GM18508 (cell line): ENCODE data around the gene NAP1L4.
A peak's percentile ranks its signal among the peaks of the same experiment; 100 is the strongest.

Experiments used
- ATAC-seq: cut with Tn5 transposase; IDR thresholded peaks from one replicate; pipeline ENCODE4 v1.9.1; 2021; ENCODE audit warnings: moderate number of reproducible peaks; ENCODE audit not compliant: insufficient read depth, unreplicated experiment

Gene NAP1L4

DNA sequence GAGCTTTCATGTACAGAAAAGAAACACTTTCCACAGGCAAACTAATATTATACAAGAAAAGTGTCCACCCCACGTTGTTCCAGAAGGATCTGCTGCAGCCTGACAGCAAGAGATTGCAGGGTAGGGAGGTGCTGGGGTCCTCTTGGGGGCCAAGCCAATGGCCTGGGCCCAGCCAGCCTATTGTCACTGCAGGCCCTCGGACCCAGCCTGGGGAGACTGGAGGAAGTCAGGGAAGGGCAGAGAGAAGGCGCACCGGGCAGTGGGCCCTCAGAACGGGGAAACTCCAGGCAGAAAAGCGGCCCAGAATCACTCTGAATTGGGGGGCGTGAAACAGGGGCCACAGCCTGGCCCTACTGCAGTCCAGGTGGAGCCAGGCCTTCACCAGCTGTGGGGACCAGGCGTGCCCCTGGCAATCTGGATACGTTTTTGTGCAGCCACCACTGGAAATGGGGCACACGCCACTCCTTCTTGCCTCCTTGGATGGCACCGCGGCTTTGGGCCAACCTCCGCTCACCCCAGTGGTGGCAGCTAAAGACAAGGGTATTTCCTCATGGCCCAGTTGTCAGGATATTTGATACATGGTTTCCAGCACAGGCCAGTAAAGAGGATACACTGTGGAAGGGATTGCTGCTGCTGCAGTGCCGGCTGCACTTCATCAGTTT is 3.9 kb upstream of the NAP1L4 start:
- no peak for ATAC-seq

DNA sequence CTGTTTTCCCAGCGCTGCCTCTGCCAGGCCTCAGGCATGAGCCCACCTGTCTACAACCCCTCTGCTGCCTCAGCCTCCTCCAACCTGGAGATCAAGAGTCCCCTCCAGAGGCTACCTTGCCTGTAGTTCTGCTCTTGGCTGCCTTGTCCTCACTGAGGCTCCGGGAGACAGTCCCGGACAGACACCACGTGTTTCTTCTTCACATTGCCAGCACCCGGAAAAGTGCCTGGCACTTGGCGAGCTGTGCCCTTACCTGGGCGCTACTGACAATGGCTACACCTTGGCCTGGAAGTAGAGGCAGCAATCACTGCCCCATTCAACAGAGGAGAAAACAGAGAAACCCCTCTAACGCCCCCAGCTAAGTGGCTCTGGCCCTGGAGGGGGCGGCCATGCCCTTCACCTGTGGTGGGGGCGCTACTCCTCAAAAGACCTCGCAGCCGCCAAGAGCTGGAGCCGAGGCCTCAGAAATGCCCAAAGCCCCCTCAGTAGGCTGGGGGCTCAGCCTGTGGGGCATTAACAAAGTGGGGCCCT is 3.0 kb upstream of the NAP1L4 start:
- ATAC-seq = no peak

DNA sequence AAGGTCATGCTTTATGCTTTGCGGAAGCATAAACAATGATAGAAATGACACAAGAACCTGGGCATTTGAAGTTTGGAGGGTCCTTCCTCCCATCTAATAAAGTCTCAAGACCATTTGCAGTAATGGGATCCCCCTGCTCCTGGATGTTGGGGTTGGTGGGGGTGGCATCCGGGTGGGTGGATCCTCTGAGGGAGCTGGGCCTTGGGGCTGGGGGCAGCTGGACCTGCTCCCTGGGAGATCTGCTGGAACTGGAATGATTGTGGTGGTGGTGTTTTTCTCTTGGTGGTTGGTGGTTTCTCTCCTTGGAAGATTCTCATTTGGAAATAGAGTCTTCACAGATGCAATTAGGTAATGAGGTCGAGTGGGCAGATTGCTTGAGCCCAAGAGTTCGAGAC is 2.2 kb upstream of the NAP1L4 start:
- no peak for ATAC-seq

DNA sequence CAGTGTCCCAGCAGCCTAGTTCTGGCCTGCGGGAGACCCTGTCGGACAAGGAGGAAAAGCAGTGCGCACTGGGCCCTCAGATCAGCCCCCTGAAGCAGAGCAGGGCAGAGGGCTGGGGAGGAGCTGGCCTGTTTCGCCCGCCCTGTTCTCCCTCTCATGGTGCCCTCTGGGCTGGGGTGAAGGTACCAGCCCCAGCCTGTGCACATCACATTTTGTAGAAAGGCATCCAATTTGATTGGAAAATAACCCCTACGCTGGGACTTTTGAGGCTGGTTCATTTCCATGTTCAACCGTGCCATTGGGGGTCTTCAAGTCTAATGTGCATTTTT is 832 bp upstream of the NAP1L4 start:
- no peak for ATAC-seq

DNA sequence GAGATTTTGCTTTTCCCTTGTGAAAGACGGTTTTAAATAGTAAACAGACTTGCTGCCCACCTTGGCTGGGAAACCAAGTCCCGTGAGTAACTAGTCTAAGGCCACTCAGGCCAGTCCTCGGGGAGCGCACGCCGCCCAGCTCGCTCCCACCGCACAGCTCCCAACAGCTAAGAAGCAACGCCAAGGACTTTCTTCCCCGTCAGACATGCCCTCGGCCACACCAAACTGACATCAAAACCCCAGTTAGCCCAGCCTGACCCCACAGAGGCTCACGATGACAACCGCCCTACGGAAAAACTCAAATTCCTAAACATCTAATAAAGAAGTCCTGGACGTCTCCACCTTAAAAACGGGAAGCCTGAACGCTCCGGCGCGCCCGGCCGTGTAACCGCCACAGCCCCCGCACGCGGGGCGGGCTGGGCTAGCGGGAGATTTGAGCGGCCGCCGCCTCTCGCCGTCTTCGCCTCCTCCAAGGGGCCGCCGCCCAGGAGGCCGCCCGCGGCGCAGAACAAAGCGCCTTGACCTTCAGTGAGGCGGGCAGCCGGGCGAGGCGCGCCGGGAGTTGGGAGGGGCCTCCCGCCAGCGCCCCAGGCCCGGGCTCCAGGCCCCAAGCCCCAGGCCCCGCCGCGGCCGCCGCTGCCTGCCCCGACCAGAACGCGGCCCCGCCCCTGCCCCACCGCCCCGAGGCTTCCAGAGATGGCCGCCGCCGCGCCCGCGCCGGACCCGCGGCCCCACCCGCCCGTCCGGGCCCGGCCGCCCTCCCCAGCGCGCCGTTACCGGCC is 486 bp downstream of the NAP1L4 start:
- peak; percentile 10 for ATAC-seq

DNA sequence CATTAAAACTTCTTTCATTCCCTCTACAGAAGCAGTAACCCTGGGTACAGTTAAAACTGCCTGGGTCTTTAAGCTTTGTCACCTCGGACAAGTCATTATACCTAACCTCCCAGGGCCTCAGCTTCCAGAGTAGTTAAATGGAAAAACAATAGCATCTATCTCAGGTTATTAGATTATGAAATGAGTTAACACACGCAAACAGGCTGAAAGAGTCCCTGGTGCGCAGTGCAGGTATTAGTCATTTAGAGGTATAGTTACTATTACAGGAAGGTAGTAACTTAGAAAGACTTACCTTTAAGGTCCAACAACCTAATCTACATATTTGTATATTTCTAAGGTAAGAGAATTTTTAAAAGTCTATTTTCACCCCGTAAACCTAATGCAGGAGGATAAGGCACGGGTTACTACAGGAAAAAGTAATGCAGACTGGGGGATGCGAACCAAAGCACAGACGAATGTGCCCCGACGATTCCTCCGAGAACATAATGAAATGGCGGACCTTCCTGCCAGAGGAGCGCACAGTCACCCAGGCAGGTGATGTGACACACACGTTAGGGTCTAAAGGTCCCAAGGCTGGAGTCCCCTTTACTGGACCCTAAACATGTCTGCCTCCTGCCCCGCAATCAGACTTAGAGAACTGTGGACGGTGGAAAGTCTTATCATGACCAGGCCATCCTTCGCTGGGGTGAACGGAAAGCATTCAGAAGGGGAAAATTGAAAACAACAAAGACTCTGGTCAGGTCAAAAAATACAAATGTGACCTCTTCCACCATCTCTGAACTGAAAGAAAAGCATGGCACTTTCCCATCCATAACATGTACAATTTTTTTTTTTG is 1.3 kb downstream of the NAP1L4 start:
- ATAC-seq = no peak

DNA sequence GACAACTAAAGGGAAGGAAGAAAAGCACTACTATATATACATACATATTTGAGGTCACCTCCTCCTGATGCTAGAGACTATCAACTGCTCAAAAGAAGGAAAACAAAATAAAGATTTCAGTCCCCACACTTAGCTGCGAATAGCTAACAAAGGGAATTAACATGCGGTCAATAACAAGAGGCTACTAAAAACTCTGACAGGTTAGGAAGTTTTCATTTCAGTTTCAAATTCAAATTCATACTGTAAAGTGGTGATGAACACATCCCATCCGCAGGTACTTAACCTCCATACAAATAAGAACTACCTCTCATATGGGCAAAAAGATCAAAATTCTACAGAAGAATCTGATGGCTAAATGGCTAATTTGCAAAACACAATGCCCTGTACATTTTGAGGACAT is 2.6 kb downstream of the NAP1L4 start:
- no peak for ATAC-seq

DNA sequence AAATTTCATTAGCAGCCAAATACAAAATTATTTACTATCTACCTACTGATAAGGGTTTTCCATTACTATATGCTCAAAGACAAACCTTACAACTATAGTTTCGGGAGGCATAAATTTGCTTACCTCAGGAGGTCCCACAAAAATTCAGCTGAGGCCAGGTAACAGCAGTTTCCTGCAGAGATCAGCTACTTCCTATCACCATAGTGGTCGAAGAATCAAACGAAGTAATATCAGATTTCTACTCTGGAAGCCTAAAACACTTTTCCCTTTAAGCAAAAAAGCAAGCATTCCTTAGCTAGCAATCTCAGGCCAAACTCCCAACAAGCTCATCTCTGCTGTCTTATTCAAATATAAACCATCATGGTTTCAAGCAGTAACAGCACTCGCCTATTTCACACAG is 3.1 kb downstream of the NAP1L4 start:
- no peak for ATAC-seq

DNA sequence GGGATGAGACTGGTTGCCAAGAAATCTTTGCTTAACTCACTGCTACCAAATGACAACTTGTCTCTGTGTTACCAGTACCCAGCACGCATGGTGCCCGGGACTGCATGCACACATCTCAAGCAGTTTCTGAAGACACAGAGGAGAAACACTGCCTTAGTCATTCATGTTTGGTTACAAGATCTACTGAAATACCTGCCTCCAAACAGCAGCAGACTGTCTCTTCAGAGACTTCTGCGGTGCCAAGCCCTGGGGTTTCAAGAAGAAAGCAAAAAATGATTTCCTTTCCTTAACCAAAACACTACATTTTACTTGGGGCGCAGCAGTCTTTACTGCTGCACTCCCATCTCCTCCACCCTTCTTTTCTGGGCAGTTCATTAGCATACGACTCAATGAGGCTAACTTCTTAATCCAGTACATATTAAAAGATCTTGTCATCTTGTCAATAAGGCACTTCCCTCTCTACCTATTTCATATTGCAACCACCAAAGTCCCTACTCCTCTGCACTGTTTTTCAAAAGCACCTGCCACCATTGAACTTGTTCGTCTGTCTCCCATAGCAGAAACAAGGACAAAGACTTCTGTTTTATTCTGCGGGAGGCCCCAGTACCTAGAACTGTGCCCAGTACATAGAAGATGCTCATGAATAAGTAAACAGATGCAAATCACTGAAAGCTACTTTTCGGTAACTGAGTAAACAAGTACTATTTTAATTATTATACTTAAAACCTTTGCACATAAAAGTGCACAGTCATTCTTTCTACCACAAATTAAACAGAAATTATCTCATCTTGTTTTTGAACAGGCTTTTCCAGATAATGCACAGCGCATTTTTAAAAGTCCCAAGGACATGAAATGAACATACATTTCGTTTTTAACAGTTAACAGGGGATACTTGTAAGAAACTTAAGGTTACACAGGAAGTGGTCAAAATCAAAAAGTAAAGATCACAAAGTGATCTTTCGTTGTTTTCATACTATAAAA is 4.0 kb downstream of the NAP1L4 start:
- ATAC-seq = no peak

DNA sequence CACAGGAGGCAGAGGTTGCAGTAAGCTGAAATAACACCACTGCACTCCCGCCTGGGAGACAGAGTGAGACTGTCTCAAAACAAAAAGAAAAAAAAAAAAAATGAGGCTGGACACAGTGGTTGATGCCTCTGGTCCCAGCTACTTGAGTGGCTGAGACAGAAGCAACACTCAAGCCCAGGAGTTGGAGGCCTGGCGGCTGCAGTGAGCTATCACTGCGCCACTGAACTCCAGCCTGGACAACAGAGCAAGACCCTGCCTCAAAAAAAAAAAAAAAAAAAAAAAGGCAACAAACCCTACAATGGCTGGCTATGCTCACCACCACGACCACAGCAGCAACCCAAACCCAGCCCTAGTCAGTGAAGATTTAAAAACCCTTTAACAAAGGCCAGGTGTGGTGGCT is 8.2 kb downstream of the NAP1L4 start:
- no peak for ATAC-seq

DNA sequence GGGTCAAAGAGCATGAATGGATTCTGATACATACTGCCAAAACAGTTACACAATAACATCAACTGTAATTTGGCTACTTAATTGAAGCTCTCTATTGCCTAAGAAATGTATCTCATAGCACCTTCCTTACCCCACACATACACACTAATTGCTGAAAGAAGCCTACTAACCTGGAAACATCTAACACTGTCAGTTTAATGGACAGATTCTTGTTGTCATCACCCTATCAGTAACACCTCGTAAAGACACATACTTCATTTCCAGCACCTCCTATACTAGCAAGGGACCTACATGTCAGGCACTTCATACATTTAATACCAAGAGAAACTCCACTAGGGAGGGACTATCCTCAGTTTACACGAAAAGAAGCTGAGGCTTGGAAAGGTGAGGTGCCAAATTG is 9.9 kb downstream of the NAP1L4 start:
- no peak for ATAC-seq

DNA sequence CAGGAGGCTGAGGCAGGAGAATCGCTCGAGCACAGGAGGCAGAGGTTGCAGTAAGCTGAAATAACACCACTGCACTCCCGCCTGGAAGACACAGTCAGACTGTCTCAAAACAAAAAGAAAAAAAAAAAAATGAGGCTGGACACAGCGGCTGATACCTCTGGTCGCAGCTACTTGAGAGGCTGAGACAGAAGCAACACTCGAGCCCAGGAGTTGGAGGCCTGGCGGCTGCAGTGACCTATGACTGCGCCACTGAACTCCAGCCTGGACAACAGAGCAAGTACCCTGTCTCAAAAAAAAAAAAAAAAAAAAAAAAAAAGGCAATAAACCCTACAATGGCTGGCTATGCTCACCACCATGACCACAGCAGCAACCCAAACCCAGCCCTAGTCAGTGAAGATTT is 11.0 kb downstream of the NAP1L4 start:
- no peak for ATAC-seq

DNA sequence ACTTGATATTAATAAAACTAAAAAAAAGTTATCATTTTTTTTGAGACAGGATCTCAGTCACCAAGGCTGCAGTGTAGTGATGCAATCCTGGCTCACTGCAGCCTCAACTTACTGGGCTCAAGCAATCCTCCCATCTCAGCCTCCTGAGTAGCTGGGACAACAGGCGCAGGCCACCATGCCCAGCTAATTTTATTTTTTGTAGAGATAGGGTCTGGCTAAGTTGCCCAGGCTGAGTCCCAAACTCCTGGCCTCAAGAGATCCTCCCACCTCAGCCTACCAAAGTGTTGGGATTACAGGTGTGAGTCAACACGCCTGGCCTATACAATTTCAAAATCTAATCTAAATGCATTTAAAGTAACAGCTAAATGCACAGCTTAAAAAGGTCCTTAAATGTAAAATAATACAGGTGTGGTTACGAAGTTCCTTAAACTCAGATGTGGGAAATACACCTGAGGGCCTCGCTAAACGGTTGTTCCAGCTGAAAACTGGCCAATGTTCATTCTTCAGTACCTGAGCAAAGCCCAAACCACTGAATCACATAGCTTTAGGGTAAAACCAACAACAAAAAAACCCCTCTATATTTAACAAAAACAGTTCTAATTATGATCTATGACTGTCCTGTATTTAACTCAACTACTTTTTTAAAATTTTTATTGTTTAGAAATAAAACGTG is 11.8 kb downstream of the NAP1L4 start:
- ATAC-seq = no peak

DNA sequence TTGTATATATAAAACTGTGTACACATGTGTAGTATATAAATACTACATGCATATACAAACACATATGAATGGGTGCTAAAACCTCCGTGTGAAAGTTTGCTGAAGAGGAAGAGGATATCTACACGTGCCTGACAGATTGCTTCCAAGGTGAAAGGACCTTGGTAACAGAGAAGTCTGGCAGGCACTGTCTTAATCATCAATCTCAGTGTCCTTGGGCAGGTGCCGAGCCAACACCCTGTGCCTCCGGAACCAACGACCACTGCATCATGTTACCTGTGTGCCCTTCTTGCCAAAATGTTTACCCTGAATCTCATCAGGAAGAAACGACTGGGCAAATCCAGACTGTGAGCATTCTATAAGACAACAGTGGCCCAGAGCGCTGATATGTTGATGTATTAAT is 15.0 kb downstream of the NAP1L4 start:
- ATAC-seq = no peak

DNA sequence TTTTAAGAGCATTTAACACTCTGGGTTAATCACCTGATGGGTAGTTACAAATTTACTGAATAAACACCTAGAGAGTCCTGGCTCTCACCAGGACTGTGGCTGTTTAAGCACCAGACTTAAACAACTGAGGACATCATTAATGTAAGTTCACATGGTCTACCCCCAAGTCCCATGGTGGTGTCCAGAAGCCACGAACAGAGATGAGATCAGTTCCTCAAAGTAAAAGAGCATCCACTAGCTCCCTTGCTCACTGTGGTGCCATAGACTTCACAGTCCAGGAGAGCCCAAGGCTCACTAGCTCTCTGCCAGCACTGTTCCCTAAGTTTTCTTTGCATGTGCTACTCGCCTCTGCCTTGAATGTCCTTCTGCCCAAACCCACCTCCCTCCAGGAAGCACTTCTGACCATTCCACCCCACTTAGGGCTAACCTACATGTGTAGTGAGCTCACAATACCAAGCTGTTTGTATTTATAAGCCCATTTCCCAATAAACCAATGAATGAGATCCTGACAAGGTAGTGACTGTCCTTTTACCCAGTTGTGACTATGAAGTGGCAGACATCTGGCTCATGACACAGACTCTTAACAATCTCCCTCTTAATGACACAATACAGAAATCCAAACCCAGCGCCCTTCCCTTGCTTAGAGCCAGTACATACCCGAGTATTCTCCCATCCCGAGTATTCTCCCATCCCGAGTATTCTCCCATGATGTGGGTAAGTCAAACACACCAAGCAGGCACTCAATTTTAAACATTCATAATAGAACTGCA is 15.7 kb downstream of the NAP1L4 start:
- no peak for ATAC-seq

DNA sequence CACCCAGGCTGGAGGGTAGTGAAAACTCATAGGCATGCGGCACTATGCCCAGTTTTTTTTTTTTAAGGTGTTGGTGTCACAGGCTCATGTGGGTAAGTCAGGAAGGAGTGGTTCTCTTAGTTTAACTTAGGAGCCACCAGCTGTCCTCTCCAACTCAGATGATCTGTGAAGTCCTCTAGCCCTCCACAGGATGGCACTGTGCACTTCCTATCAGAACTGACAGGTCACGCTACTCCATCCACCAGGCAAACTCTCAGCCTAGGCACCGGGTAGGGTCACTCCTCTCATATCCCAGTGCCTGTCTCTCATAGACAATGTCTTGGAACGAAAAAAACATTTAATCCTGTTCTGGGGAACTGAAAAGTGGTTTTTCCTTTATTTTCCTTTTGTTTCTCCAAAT is 16.5 kb downstream of the NAP1L4 start:
- no peak for ATAC-seq

DNA sequence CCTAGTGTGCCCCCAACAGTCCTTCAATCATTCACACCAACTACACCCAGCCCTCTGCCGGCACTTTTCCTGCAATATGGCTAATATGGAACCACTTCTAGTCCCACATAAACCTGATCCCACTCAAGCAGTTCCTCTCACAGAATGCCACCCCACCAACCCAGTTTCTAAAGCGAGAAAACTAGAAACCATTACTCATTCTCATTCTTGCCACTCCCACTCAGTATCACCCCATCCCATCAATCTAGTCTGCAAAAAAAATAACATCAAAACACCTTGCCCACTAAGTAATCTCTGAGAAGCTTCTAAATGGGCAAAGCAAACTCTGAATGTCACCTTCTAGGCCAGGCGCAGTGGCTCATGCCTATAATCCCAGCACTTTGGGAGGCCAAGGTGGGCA is 17.9 kb downstream of the NAP1L4 start:
- no peak for ATAC-seq

DNA sequence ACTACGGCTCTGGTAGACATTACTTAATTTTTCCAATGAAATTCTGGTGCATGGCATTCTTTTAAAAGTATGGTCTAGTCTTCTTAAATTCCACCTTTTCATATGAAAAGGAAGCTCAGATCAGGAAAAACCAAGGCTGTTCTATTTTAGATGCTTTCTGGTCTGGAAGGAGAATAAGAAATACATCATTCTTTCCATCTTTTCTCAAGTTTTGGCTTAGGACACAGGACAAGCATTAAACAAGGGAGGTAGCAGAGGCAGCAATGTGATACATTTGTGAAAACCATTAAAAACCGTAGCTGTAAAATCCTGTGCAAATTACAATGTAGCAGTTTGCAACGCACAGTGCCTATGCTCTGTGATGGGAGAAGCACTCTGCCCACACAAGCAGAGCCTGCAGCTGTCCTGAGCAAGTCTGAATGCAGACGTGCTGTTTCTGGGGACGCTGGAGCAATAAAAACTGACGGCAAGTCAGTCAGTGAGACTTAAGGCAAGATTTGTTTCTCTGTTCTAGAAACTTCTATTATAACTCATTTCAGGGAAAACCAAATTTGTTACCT is 23.7 kb downstream of the NAP1L4 start:
- ATAC-seq = no peak
